GM21786 (cell line): Measurements from ENCODE around the gene ALOX5.
A peak's percentile ranks its signal among the peaks of the same experiment; 100 is the strongest.
"Not testable (repeated sequence)": the region's sequence is repeated elsewhere in the genome, so short reads cannot be mapped to it uniquely, and the experiment has no call there.

Experiments used
- ATAC-seq: cut with Tn5 transposase; IDR thresholded peaks from one replicate; pipeline ENCODE4 v1.9.1; 2021; ENCODE audit not compliant: unreplicated experiment

Gene ALOX5

DNA sequence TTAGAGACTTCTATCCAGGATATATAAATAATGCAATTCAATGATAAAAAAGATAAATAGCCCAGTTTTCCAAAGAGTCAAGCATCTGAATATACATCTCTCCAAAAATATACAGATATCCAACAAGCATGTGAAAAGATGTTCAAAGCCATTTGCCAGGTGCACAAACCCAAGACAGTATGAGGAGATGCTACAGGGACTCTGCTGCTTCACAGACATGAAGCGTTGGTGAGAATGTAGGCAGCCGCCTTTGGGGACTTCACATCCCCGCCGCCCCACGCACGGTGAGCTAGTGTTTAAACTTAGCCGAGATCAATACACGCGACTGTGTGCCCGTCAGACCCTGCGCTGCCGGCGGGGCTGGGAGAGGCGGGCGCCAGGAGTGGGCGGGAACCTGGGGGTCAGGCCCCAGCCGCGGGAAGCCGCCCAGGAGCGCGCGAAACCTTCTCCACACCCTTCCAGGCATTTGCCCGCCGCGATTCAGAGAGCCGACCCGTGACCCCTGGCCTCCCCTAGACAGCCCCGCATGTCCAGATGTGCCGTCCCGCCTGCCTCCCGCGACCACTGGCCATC is 927 bp upstream of the ALOX5 start:
- ATAC-seq = peak; percentile 33

DNA sequence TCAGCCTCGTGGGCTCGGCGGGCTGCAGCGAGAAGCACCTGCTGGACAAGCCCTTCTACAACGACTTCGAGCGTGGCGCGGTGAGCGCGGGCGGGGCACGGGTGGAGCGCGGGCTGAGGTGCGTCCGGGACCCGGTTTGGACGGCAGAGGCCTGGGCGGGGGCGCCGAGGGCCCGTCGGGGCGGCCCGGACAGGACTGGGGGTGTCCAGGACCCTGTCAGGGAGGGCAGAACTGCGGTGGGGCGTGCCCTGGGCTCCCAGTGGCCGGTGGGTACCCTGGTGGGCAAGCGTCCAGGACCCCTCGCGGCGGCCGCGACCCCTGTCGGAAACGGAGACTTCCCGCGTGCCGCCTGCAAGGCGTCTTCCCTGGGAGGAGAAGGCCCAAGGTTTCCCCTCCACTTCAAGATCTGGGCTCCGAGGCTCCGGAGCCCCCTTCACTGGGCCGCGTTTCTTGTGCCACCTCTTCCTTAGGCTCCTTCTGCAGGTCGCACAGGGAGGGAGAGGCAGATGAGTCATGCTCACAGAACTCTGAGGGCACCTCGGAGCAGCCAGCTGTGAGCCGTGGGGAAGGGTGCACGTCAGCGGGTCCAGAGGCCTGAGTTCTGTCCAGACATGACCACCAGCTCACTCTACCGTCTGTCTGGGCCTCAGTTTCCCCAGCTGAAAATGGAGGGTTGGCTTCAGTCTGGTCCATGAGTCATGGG is 485 bp downstream of the ALOX5 start:
- peak; percentile 18 for ATAC-seq

DNA sequence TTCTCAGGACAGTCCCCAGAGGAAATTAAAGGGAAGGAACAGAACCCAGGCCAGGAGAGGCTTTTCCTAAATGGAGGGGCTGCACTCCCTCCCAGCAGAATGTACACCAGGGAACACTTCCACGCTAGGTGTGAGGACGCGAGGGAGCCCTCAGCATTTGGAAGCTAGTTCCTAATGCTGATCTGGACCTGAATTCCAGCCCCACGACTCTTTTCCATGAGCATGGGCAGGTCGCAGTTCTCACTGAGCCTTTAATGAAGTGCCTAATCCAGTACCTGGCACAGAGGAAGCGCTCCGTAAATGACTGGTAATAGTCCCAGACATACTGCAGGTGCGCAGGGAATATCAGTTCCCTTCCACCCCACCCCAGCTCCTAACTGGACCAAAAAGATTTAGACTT is 1.1 kb downstream of the ALOX5 start:
- ATAC-seq = no peak

DNA sequence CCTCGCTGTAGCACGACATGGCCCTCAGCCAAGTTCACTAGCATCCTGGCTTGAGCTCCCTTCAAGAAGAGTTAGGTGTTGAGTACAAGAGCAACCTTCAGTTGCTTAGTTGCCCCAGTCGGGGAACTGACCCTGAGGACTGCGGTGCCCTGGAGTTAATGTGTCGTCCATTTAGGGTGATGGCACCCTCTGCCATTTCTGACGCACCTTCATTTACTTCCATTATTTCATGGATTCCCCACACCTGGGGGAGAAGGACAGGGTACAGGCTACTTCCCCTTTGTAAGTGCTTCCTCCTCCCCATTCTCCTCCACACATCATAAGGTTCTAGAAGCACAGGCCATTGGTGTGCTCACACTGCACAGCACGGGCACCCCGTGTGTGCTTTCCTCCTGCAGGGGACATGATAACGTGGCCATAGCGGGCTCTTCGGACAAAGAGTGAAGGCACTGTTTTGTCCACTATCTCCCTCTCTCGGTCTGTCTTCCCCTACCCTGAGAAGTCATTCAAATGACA is 1.8 kb downstream of the ALOX5 start:
- ATAC-seq = no peak

DNA sequence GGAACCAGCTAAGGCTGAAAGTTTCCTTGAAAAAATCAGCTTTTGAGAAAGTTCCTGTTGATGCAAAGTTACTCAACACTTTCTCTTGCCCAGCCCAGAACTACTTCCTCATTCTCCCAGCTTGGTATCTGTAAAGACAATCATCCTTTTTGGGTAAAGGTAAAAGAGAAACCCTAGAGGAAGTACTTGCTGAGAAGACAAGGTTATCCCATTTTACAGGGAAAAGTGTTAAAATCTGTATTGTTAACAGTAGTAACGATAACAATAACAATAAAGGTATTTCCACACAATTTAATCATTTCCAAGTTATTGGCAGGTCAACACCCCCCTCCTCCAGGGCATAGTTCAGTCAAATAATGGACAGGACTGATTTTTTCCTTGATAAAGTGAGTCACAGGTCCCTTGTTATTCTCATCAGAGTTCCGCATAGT is 2.4 kb downstream of the ALOX5 start:
- no peak for ATAC-seq

DNA sequence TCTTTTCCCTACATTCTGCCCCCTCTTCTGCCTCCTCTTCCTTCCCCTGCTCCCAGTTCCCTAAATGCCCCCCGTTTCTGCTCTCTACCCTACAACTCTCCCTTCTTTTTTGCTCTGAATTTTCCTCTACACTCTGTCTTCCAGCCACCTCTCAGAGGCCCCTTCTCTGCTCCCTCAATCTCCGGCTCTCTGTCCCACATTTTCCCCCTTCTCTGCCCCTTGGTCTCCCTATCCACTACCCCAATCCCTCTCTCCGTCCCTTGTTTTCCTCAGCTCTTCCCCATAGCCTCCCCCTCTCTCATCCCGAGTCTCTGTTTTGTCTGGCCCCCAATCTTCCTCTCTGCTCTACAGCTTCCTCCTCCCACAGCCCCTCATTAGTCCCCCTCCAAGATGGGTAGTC is 3.3 kb downstream of the ALOX5 start:
- ATAC-seq = no peak

DNA sequence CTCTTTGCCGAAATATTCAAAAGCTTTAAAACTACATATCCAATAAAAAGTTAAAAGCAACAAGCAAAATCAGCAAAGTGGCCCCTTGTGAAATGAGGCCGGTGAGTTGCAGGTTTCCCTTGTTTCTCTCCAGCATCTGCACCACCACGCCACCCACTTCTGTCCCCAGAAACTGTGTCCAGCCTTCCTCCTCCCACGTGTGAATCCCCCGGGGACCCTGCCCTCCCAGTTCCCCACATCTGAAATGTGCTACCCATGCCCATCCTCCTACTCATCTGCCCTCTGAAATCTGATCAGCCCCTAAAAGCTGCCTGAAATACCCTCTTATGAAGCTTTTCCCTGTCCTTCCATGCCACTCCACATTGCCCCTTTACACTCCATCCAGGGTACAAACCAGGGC is 3.8 kb downstream of the ALOX5 start:
- ATAC-seq = no peak

DNA sequence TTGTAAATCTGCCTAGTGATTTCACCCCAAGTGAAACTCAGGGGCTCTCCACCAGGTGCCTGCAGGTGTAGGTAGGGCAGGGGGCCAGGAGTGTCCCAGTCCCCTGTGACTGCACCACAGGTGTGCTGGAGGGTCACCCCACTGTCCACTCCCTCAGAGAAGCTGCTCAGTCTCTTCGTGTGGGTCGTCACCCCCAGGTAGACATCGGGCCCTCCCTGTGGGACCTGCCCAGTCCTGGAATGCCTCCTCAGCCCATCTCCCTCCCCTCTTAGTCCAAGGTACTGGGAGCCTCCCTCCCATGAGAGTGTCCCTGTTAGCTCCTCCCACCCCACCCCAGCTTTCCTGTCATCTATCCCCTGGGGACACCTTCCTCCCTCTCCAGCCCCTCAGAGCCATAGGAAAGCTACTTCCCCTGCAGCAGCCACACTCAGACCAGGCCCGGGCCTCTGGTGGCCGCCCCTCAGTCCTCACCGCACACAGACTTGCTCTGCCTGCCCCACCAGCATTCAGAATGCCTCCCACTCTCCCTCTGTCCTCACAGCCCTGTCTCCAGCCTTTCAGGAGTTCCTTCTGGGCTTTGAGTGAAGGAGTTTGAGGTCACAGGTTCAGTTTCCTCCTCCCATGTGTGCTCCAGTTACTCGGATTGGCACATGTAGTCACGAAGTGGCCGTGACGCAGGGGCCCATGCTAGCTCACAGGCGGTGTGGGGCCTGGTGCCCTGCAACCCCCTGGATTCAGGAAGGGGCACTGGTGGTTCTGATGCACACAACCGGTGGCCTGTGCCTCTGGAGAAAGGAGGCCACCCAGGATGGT is 5.1 kb downstream of the ALOX5 start:
- ATAC-seq = no peak

DNA sequence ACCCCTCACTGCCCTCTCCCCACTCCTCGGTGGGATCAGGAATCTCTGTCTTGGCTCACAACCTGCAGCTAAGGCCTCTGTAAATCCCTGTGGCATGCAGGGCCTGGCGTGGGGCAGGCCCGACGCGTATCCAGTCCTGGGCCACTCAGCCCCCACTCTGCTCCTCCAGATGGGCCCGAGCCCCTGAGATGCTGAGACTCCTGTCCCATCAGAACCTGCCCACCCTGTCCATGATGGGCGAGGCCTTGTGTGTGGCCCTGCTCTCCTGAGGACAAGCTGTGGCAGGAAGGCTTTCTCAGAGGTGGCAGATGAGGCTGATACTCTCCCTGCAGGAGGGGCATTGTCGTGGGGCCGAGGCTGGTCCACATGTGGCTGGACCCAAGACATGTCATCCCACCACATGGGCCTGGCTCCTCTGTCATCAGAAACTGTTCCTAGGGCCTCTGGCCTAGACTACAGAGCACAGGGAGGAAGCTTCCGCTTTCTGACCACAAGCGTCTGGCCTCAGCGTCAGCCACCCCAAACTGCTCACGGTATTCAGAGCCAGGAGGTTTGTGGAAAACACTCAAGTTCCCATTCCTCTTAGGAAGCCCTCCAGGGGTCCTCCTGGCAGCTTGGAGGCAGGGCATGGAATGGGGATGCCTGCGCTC is 6.0 kb downstream of the ALOX5 start:
- ATAC-seq = no peak

DNA sequence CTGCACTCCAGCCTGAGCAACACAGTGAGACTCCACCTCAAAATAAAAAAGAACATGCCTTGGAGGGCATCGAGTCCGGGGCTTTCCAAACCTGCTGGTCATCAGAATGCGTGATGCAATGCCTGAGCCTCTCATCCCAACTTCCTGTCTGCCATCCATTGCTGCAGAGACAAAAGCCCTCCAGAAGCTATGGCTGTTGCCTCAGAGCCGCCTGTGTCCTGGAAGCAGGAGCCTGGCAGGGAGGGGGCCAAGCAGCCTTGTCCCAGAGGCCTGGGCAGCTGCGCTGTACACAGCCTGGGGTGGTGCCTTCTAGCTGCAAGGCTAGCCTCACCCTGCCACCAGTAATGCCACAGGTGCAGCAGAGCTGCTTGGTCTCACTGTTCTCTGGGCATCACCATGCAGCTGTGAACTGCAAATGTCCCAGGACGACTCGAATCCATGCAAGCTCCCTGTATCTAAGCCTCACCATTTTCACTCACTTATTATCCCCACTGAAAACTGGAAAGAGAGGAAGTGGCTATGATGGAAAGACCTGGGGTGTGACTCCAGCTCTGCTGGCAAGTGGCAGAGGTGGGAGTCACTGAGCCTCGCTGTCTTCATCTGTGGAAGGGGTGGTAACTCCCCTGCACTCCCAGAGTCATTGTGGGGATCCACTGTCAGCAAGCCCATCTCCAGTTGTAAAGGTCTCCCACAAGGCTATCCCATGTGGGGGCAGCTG is 7.0 kb downstream of the ALOX5 start:
- ATAC-seq = no peak

DNA sequence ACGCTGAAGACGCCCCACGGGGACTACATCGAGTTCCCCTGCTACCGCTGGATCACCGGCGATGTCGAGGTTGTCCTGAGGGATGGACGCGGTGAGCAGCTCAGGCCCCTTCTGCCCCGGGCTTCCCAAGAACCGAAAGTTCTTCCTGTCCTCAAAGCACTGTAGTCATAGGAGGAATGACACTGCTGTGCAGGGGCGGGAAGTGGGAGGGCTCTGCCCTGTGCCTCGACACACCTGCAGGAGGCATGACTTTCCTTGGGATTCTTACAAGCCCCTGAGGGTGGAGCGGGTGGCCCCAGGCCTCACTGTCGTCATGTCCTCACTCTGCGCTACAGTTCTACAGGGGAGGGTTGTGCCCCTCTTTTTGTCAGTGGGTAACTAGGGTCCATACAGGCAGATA is 8.6 kb downstream of the ALOX5 start:
- ATAC-seq = no peak

DNA sequence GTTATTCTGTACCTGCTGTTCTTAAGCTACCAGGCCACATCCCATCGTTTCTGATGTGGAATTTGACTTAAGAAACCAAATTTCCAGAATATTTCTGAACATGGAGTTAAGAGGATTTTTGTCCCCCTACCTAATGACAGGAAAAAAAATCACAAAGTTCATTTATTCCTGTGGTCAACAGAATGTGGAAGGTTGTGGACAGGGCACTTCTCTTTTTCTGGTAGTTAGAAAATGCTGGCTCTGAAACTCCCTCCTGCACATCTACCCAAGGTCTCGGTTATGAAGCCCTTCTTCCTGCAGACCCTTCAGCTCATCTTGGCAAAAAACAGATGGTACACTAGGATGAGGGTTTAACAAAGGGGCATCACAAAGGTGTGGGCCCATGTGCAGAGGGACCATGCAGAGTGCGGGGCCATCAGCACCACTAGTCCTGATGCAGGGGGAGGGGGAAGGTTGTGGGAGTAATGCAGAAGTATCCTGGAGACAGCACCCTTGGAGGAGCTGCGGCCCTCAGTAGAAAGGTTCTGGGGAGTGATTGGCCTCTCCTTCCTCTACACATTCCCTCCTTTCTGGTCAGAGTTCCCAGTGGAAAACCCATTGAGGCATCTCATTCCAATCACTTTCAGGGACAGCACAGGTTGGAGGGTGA is 9.8 kb downstream of the ALOX5 start:
- ATAC-seq = no peak

DNA sequence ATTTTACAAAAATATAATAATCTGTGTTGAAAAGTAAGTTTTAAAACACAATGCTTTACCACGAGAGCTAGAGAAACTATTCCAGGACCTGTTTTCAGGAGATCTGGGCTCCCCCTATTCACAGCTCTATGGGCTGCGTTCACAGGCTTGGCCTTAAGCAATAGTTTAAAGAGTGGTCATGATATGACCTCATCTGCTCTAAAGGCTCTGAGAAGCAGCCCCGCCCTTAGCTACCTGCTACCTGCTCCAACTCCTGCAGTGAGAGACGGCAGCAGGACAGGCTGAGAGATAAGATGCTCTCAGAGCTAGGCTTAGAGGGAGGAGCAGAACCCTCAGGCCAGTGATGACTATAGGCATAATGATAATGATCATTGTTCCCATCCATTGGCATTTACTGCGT is 12.6 kb downstream of the ALOX5 start:
- ATAC-seq = no peak

DNA sequence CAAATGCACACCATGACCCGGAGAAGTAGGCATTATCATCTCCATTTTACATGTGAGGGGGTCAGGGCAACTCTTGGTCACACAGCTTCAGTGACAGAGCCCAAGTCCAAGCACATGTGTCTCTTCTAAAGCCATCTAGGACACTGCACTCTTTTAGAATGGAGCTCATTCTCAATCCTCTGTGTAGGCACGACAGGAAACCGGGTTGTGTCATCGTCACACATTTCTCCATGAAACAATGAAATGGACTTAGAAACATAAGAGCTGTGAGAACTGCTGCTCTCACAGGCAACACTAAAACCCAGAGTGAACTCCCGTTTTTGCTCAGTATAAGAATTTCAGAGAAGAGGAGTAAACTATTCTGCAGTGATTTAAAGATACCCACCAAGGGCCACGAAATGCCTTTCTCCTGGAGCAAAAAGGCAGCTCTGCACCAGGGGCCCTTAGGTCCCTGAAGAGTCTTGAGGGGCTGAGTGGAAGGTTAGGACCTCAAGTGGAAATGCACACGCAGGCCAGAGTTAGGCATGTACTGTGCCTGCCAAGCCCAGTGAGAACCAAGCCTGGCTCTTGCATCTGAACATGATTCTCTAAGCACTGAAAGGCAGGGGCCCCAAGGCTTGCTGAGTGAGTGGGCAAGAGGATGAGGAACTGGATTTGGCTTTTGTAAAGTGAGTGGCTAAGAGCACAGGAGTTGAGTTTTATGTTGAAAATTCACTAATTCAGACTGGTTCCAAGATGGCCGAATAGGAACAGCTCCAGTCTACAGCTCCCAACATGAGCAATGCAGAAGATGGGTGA is 13.3 kb downstream of the ALOX5 start:
- no peak for ATAC-seq

DNA sequence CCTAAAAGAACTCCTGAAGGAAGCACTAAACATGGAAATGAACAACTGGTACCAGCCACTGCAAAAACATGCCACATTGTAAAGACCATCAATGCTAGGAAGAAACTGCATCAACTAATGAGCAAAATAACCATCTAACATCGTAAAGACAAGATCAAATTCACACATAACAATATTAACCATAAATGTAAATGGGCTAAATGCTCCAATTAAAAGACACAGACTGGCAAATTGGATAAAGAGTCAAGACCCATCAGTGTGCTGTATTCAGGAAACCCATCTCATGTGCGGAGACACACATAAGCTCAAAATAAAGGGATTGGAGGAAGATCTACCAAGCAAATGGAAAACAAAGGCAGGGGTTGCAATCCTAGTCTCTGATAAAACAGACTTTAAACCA is 15.7 kb downstream of the ALOX5 start:
- ATAC-seq = not testable (repeated sequence)

DNA sequence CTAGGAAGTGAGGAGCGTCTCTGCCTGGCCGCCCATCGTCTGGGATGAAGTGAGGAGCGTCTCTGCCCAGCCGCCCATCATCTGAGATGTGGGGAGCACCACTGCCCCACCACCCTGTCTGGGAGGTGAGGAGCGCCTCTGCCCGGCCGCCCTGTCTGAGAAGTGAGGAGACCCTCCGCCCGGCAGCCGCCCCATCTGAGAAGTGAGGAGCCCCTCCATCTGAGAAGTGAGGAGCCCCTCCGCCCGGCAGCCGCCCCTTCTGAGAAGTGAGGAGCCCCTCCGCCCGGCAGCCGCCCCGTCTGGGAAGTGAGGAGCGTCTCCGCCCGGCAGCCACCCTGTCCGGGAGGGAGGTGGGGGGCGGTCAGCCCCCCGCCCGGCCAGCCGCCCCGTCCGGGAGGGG is 17.6 kb downstream of the ALOX5 start:
- ATAC-seq = not testable (repeated sequence)

DNA sequence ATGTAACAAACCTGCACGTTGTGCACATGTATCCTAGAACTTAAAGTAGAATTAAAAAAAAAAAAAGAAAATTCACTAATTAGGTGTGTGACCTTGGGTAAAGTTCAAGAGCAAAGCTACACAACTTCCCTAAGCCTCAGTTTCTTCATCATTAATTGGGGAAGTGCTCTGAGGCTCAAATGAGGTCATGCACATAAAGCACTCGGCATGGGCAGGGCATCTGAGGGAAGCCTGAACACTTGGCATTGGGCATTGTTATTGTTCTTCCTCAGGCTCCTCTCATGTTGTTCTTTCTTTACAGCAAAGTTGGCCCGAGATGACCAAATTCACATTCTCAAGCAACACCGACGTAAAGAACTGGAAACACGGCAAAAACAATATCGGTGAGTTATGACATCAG is 21.5 kb downstream of the ALOX5 start:
- ATAC-seq = no peak

DNA sequence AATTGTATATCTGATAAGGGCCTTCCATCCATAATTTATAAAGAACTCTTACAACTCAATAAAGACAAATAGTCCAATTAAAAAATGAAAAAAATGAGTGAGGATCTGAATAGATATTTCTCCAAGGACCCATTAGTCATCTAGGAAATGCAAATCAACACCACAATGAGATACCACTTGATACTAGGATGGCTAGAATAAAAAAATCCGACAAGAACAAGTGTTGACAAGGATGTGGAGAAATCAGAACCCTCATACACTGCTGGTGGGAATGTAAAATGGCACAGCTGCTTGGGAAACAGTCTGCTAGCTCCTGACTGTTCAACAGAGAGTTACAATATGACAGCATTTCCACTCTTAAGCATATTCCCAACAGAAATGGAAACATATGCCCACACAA is 24.6 kb downstream of the ALOX5 start:
- ATAC-seq = no peak

DNA sequence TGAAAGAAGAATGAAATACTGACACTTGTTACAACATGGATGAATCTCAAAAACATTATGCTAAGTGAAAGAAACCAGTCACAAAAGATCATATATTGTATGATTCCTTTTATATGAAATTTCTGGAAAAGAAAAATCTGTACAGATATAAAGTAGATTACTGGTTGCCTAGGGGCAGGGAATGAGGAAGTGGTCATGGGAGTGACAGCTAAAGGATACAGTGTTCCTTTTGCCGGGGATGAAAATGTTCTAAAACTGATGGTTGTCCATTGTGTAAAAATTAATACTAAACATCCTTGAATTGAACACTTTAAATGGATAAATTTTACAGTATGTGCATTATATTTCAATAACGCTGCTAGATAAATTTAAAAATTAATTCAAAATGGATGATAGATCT is 25.1 kb downstream of the ALOX5 start:
- no peak for ATAC-seq

DNA sequence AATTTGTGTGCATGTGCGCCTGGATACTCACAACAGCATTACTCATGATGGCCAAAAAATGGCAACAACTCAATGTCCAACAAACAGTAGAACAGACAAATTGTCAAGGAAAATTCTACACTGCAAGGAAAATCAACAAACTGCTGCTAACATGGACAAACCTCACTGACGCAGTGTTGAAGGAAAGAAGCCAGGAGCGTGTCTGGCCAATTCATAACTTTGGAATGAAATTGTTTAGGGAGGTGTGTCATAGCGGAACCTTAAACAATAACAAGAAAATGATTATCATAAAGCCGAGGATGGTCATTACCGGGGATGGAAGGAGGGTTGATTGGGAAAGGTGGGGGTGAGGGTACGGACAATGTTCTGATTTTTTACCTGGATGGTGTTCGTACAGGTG is 29.1 kb downstream of the ALOX5 start:
- ATAC-seq = no peak
